Right lobe of liver (tissue), 4 donors: ENCODE data around the gene COQ9.

ENCODE experiments used
- POLR2A ChIP-seq: fragments of 450-650 bp; IDR thresholded peaks from one replicate; pipeline ENCODE4 v1.6.1; 2017; ENCODE audit warnings: antibody characterized with exemption, mild to moderate bottlenecking
- TF ChIP-seq, protein P1 (sequence below), 4 donors: fragments of 200-600 bp in 3 of 4; fragments of 450-650 bp in 1 of 4; IDR thresholded peaks; one replicate each; pipeline versions ENCODE4 v1.5.1 to v1.8.0; 2016 to 2022; ENCODE audit warnings: antibody characterized with exemption in 4 of 4, mild to moderate bottlenecking in 2 of 4
- donor health status: DM: no; HTN: no; CAD: no.
- donor health status: DM: no; HTN: no; CAD: no.
- donor health status: DM: no; HTN: yes; CAD: no.

DNA sequence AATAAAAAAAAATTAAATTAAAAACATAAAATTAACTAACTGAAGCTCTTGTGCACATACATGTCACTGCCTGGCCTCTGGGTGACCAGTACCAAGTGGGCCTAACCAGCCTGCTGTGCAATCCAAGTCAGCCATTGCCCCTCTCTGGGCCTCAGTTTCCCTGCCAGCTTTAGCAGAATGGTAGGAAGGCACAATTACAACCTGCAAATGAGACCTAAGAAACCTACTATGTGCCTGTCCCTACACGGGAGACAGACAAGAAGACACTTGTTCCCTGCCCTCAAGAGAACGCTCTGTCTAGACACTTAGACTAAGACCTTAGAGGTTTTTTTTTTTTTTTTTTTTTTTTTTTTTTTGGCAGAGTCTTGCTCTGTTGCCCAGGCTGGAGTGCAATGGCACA lies 1.8 kb upstream of the COQ9 start:
- TF ChIP-seq POLR2A = no peak
- TF ChIP-seq, protein P1, sequence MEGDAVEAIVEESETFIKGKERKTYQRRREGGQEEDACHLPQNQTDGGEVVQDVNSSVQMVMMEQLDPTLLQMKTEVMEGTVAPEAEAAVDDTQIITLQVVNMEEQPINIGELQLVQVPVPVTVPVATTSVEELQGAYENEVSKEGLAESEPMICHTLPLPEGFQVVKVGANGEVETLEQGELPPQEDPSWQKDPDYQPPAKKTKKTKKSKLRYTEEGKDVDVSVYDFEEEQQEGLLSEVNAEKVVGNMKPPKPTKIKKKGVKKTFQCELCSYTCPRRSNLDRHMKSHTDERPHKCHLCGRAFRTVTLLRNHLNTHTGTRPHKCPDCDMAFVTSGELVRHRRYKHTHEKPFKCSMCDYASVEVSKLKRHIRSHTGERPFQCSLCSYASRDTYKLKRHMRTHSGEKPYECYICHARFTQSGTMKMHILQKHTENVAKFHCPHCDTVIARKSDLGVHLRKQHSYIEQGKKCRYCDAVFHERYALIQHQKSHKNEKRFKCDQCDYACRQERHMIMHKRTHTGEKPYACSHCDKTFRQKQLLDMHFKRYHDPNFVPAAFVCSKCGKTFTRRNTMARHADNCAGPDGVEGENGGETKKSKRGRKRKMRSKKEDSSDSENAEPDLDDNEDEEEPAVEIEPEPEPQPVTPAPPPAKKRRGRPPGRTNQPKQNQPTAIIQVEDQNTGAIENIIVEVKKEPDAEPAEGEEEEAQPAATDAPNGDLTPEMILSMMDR (IDR thresholded peaks at IDR 0.05) = no peak
